ENCODE results near the gene CEP63.

GRCh38 chr3:134601539-134602439 lies 115.9 kb downstream of the CEP63 start:
- no peak for TF ChIP-seq CTCF (IDR thresholded peaks at IDR 0.05)
- no peak for TF ChIP-seq POLR2A (IDR thresholded peaks at IDR 0.05)
